ENCODE measurements around the gene B3GNT9. TPM values are rescaled to one million over a fixed set of nuclear protein-coding genes. Genes with fewer than 3 reads are reported as not detected.

Gene B3GNT9
- polyA plus RNA-seq, 1 donor from 2014 or later: not detected

Other genes with a start within 250 kb of the B3GNT9 start
- not detected in 2 replicates for gene CDH16, start 232.1 kb downstream of the B3GNT9 start, polyA plus RNA-seq
- gene RRAD, start 225.5 kb downstream of the B3GNT9 start, polyA plus RNA-seq: 1.0 TPM in 2 replicates
- 323 and 339 TPM in 2 replicates for gene CIAO2B, start 216.6 kb downstream of the B3GNT9 start, polyA plus RNA-seq
- gene CES2, start 215.5 kb downstream of the B3GNT9 start, polyA plus RNA-seq: 22.9 and 31.4 TPM in 2 replicates
- gene CES3, start 189.7 kb downstream of the B3GNT9 start, polyA plus RNA-seq: 1.8 and 3.7 TPM in 2 replicates
- gene CES4A, start 162.4 kb downstream of the B3GNT9 start, polyA plus RNA-seq: 47.0 and 51.2 TPM in 2 replicates
- gene CBFB, start 121.8 kb downstream of the B3GNT9 start, polyA plus RNA-seq: 31.1 and 32.6 TPM in 2 replicates
- 9.8 and 25.9 TPM in 2 replicates for gene PHAF1, start 41.1 kb downstream of the B3GNT9 start, polyA plus RNA-seq
- 0.96 TPM in 1 of 2 replicates, not detected in the other for gene TRADD, start 8.9 kb upstream of the B3GNT9 start, polyA plus RNA-seq
- 1.2 and 2.8 TPM in 2 replicates for gene FBXL8, start 9.0 kb upstream of the B3GNT9 start, polyA plus RNA-seq
- 12.7 and 27.9 TPM in 2 replicates for gene HSF4, start 13.7 kb upstream of the B3GNT9 start, polyA plus RNA-seq
- gene NOL3, start 19.5 kb upstream of the B3GNT9 start, polyA plus RNA-seq: 8.4 and 17.0 TPM in 2 replicates
- gene MATCAP1, start 33.0 kb upstream of the B3GNT9 start, polyA plus RNA-seq: 323 and 356 TPM in 2 replicates
- gene EXOC3L1, start 39.1 kb upstream of the B3GNT9 start, polyA plus RNA-seq: 0.43 and 0.96 TPM in 2 replicates
- 112 and 140 TPM in 2 replicates for gene E2F4, start 41.2 kb upstream of the B3GNT9 start, polyA plus RNA-seq
- 2.2 and 3.5 TPM in 2 replicates for gene ELMO3, start 48.1 kb upstream of the B3GNT9 start, polyA plus RNA-seq
- 39.2 and 53.5 TPM in 2 replicates for gene TMEM208, start 76.1 kb upstream of the B3GNT9 start, polyA plus RNA-seq
- gene FHOD1, start 96.5 kb upstream of the B3GNT9 start, polyA plus RNA-seq: 0.92 and 6.3 TPM in 2 replicates
- gene SLC9A5, start 98.0 kb upstream of the B3GNT9 start, polyA plus RNA-seq: 1.6 and 1.8 TPM in 2 replicates
- gene PLEKHG4, start 128.5 kb upstream of the B3GNT9 start, polyA plus RNA-seq: 0.28 and 1.3 TPM in 2 replicates
- 0.45 and 3.3 TPM in 2 replicates for gene KCTD19, start 175.7 kb upstream of the B3GNT9 start, polyA plus RNA-seq
- 0.44 and 1.6 TPM in 2 replicates for gene LRRC36, start 175.8 kb upstream of the B3GNT9 start, polyA plus RNA-seq
- 1.1 and 2.7 TPM in 2 replicates for gene TPPP3, start 242.5 kb upstream of the B3GNT9 start, polyA plus RNA-seq

Data from neural cell (in vitro differentiated cells).